OCI-LY3 (cell line): ENCODE data around the gene TBC1D1.

Experiments used
- CTCF ChIP-seq: fragments of 200-600, 300-600 bp; sonication (generic); IDR thresholded peaks from 2 replicates; pipeline ENCODE4 v1.5.1; 2014; ENCODE audit warnings: antibody characterized with exemption, low read length, low read depth
- EZH2phosphoT487 ChIP-seq: fragments of 200-600 bp; shearing (Covaris generic); IDR thresholded peaks from 2 replicates; pipeline ENCODE4 v1.6.1; 2018; ENCODE audit warnings: antibody characterized with exemption, mixed run types, low read depth

DNA sequence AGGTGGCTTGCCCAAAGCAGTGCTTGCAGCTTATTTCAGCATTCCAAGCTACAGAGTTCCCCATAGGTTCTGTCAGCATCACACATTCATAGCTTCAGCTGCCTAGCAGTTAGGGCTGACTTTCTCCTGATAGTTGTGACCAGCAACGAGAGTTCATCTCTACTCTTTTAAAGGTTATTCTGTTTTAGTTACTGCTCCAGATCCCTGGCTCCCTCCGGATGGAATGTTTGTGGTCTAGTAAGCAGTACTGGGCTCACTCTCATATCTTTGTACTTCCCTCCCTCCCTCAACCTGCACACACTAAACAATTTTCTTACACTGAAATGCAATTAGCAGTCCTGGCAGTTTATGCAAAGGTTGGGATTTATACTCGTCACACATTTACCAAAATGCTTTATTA lies 113.2 kb downstream of the TBC1D1 start:
- no peak for TF ChIP-seq CTCF
- no peak for TF ChIP-seq EZH2phosphoT487
